Suprapubic skin (tissue), 3 donors: ENCODE results near the gene FSD1L.

Experiments used
- CTCF ChIP-seq, 2 donors: fragments of 200-600 bp in 1 of 2; fragments of 450-650 bp in 1 of 2; sonication (generic) in 1 of 2; IDR thresholded peaks; one replicate each; pipeline ENCODE4 v1.5.1; 2016 to 2019; ENCODE audit warnings: antibody characterized with exemption in 2 of 2, mild to moderate bottlenecking in 1 of 2, moderate library complexity in 1 of 2
- EP300 ChIP-seq: sonication (generic); formaldehyde crosslinking; IDR thresholded peaks from one replicate; pipeline ENCODE4 v1.6.1; 2017; ENCODE audit warnings: antibody characterized with exemption
- POLR2A ChIP-seq, 2 donors: fragments of 450-650 bp; IDR thresholded peaks; one replicate each; pipeline ENCODE4 v1.6.1; 2017; ENCODE audit warnings: antibody characterized with exemption in 2 of 2, mild to moderate bottlenecking in 2 of 2, moderate library complexity in 2 of 2

GRCh38 chr9:105432247-105432842 is 15.5 kb upstream of the FSD1L start:
- no peak for TF ChIP-seq EP300
- TF ChIP-seq CTCF (IDR thresholded peaks at IDR 0.05) = no peak
- TF ChIP-seq POLR2A (IDR thresholded peaks at IDR 0.05) = no peak
